Astrocyte of the spinal cord (primary cell): ENCODE results near the gene GALNT2.

Experiments used
- DNase-seq: peaks from one replicate; pipeline ENCODE4 v3.0.0; 2011; ENCODE audit warnings: low read depth, low spot score
- H3K4me3 ChIP-seq: 2 replicates; pipeline ENCODE4 v1.5.1; 2011; ENCODE audit warnings: low read depth, mild to moderate bottlenecking, low read length, moderate library complexity
- CTCF ChIP-seq: IDR thresholded peaks from 2 replicates; pipeline ENCODE4 v1.5.1; 2012; ENCODE audit warnings: low read depth, mild to moderate bottlenecking, low read length, inconsistent platforms
- in situ Hi-C: cut with HindIII; loops from 2 replicates; pipeline ENCODE4 v1.10.0; 2017; ENCODE audit warnings: low sequenced_read_pairs

The GALNT2 gene

GRCh38 chr1:230136453-230137336 is 69.7 kb downstream of the GALNT2 start:
- DNase-seq, result no peak
- no peak overlapping the region for H3K4me3 ChIP-seq
- in situ Hi-C loops, result no loop called here
- no peak for TF ChIP-seq CTCF

GRCh38 chr1:230137337-230137815 is 70.3 kb downstream of the GALNT2 start:
- in situ Hi-C loops, result no loop called here
- H3K4me3 ChIP-seq, result no peak overlapping the region
- DNase-seq, result no peak
- TF ChIP-seq CTCF, result no peak

GRCh38 chr1:230138561-230139239 is 71.7 kb downstream of the GALNT2 start:
- no peak for TF ChIP-seq CTCF
- no peak for DNase-seq
- in situ Hi-C loops, result no loop called here
- H3K4me3 ChIP-seq, result no peak overlapping the region

GRCh38 chr1:230139315-230139714 is 72.3 kb downstream of the GALNT2 start:
- in situ Hi-C loops, result no loop called here
- no peak overlapping the region for H3K4me3 ChIP-seq
- TF ChIP-seq CTCF, result no peak
- DNase-seq, result peak; percentile 17

GRCh38 chr1:230139741-230140140 is 72.7 kb downstream of the GALNT2 start:
- H3K4me3 ChIP-seq, result no peak overlapping the region
- in situ Hi-C loops, result no loop called here
- TF ChIP-seq CTCF, result no peak
- peak; percentile 50 for DNase-seq

- no peak for TF ChIP-seq CTCF
- in situ Hi-C loops, result no loop called here
- peak; percentile 79 for DNase-seq
- no peak overlapping the region for H3K4me3 ChIP-seq
Observed at GRCh38 chr1:230140221-230141020, 73.4 kb downstream of the GALNT2 start.
